ENCODE measurements around the gene TMEM163.

- TF ChIP-seq CTCF (IDR thresholded peaks at IDR 0.05): no peak
- no peak for TF ChIP-seq EZH2phosphoT487 (IDR thresholded peaks at IDR 0.05)
- TF ChIP-seq EZH2 (IDR thresholded peaks at IDR 0.05): no peak
Observed at GRCh38 chr2:134537702-134538101, 181.1 kb downstream of the TMEM163 start.

All from neural progenitor cell (in vitro differentiated cells).